SKM-1 (cell line): ENCODE results near the gene MYO10.

Experiments used
- DNase-seq: peaks from one replicate; lab custom pipeline; 2025; ENCODE audit not compliant: unreplicated experiment; lab: John Stamatoyannopoulos, UW

Gene MYO10

GRCh38 chr5:16826379-16827125, 109.5 kb downstream of the MYO10 start:
- no peak for DNase-seq

- no peak for DNase-seq
Observed at GRCh38 chr5:16819522-16820167, 116.4 kb downstream of the MYO10 start.

GRCh38 chr5:16815432-16815831, 120.7 kb downstream of the MYO10 start:
- DNase-seq = no peak

- DNase-seq = no peak
Observed at GRCh38 chr5:16812911-16813310, 123.2 kb downstream of the MYO10 start.

GRCh38 chr5:16812448-16812847, 123.6 kb downstream of the MYO10 start:
- no peak for DNase-seq

GRCh38 chr5:16810208-16810854, 125.8 kb downstream of the MYO10 start:
- no peak for DNase-seq

- no peak for DNase-seq
Observed at GRCh38 chr5:16809395-16810207, 126.5 kb downstream of the MYO10 start.

- DNase-seq = no peak
Observed at GRCh38 chr5:16809010-16809394, 127.1 kb downstream of the MYO10 start.

- DNase-seq = no peak
Observed at GRCh38 chr5:16808021-16808420, 128.1 kb downstream of the MYO10 start.

GRCh38 chr5:16807547-16807864, 128.6 kb downstream of the MYO10 start:
- DNase-seq = no peak

- DNase-seq = no peak
Observed at GRCh38 chr5:16806711-16807546, 129.2 kb downstream of the MYO10 start.

- no peak for DNase-seq
Observed at GRCh38 chr5:16805486-16805885, 130.6 kb downstream of the MYO10 start.

GRCh38 chr5:16803831-16804230, 132.3 kb downstream of the MYO10 start:
- DNase-seq = no peak

GRCh38 chr5:16800477-16800876, 135.6 kb downstream of the MYO10 start:
- DNase-seq = no peak

- DNase-seq = no peak
Observed at GRCh38 chr5:16799796-16800195, 136.3 kb downstream of the MYO10 start.

GRCh38 chr5:16797951-16798350, 138.1 kb downstream of the MYO10 start:
- DNase-seq = no peak

- DNase-seq = no peak
Observed at GRCh38 chr5:16794269-16794913, 141.7 kb downstream of the MYO10 start.

GRCh38 chr5:16792598-16793275, 143.4 kb downstream of the MYO10 start:
- DNase-seq = no peak

GRCh38 chr5:16791904-16792597, 144.0 kb downstream of the MYO10 start:
- DNase-seq = no peak
